Natural killer cell (primary cell): ENCODE measurements around the gene FBXL3. TPM values are rescaled to one million over a fixed set of nuclear protein-coding genes. Genes with fewer than 3 reads are reported as not detected.
"Not testable (repeated sequence)": the region's sequence is repeated elsewhere in the genome, so short reads cannot be mapped to it uniquely, and the experiment has no call there.

Experiments
- ATAC-seq, 3 donors: fragments of 150-1000 bp in 2 of 3; fragments of 200-7000 bp in 1 of 3; cut with Tn5 transposase; 1 replicate in 1 of 3; 2 replicates in 2 of 3; pipeline ENCODE4 v1.10.0; 2021; ENCODE audit warnings: mild to moderate bottlenecking in 2 of 3, moderate library complexity in 2 of 3
- DNase-seq, 2 donors: peaks; one replicate each; pipeline versions ENCODE4 v3.0.0 to v3.0.0-alpha.2; 2013 to 2021; ENCODE audit warnings: mixed read lengths in 1 of 2
- H3K27ac ChIP-seq: one replicate; pipeline ENCODE4 v1.5.1; 2013; ENCODE audit warnings: mild to moderate bottlenecking, low read length
- H3K27me3 ChIP-seq: one replicate; pipeline ENCODE4 v1.6.1; 2013; ENCODE audit warnings: low read length; ENCODE audit not compliant: control insufficient read depth, insufficient read depth
- H3K36me3 ChIP-seq: one replicate; pipeline ENCODE4 v1.6.1; 2013; ENCODE audit warnings: low read length; ENCODE audit not compliant: control insufficient read depth, insufficient read depth
- H3K4me1 ChIP-seq: one replicate; pipeline ENCODE4 v1.6.1; 2013; ENCODE audit warnings: low read length; ENCODE audit not compliant: control insufficient read depth, insufficient read depth
- H3K4me3 ChIP-seq: one replicate; pipeline ENCODE4 v1.5.1; 2013; ENCODE audit warnings: low read length
- H3K9me3 ChIP-seq: one replicate; pipeline ENCODE4 v1.6.1; 2013; ENCODE audit warnings: low read length; ENCODE audit not compliant: control insufficient read depth, insufficient read depth
- H3K27ac Mint-ChIP-seq, 2 donors: one replicate each; pipeline ENCODE4 v1.8.0; 2022; ENCODE audit warnings: mild to moderate bottlenecking in 2 of 2, mixed read lengths in 2 of 2, moderate library complexity in 1 of 2
- H3K27me3 Mint-ChIP-seq, 2 donors: one replicate each; pipeline ENCODE4 v1.8.0; 2022; ENCODE audit warnings: low read depth in 2 of 2, mixed read lengths in 2 of 2
- H3K36me3 Mint-ChIP-seq: one replicate; pipeline ENCODE4 v1.8.0; 2022; ENCODE audit warnings: mixed read lengths
- H3K4me1 Mint-ChIP-seq, 2 donors: one replicate each; pipeline ENCODE4 v1.8.0; 2022; ENCODE audit warnings: mixed read lengths in 2 of 2
- H3K4me3 Mint-ChIP-seq: one replicate; pipeline ENCODE4 v1.8.0; 2022; ENCODE audit warnings: mild to moderate bottlenecking, moderate library complexity, mixed read lengths
- H3K9me3 Mint-ChIP-seq, 2 donors: one replicate each; pipeline ENCODE4 v1.8.0; 2022; ENCODE audit warnings: mixed read lengths in 2 of 2
- WGBS: methylation state at CpG from one replicate; pipeline ENCODE4 v1.1.7; 2013; ENCODE audit warnings: missing lambda C conversion rate; ENCODE audit not compliant: insufficient coverage; 5-methylcytosine and 5-hydroxymethylcytosine counted together
- intact Hi-C: fragments of 100-400 bp; cut with micrococcal nuclease; formaldehyde crosslinking; loops from one replicate; pipeline ENCODE4 v1.14.2; 2022
- total RNA-seq, 4 donors: library from RNA; stranded (reverse); fragments of 120-200 nt in 1 of 4; gene quantifications; one replicate each; pipeline versions ENCODE4 v1.2.3 to v1.2.4, GENCODE V29; 2013 to 2022
- TF ChIP-seq, protein P1 (sequence below): fragments of 200-600 bp; IDR thresholded peaks from one replicate; pipeline ENCODE4 v1.8.0; 2022; ENCODE audit warnings: antibody characterized with exemption

The FBXL3 gene
- total RNA-seq, 3 donors from 2014 or later (not counting 1 experiment from before 2014, with no cell fraction given), result 57.1 to 61.9 (median 58.0) TPM

DNA sequence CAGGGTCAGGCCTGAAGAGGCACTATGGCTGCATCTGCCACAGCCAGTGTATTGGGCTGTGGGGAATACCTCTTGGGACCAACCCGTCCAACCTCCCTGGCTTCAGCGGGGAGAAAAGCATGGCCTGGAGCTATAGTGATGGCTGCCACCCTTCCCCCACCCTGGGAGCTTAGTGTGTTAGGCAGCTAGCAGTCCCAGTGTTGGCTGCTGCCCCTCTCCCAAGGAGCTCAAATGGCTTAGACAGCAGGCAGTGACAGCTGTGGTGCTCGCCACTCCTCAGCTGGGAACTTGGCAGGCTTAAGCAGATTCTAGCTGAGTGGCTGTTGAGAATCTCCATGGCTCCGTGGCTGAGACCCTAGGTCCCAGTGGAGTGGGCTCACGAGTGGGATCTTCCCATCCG is 58.9 kb downstream of the FBXL3 start:
- intact Hi-C loops, result no loop called here
- Mint-ChIP-seq H3K27me3 (peaks cover 55 to 60% of the 10 kb centered on the region in 2 donors), H3K4me3 (no peak overlapping the region), H3K4me1 (peaks cover 0 to 8% of the 10 kb centered on the region in 2 donors), H3K36me3 (no peaks in the 10 kb centered on the region), H3K9me3 (no peaks in the 10 kb centered on the region), H3K27ac (no peak overlapping the region)
- DNase-seq, result no peak
- peaks cover 8% of the 10 kb centered on the region for H3K27me3 ChIP-seq
- no peaks in the 10 kb centered on the region for H3K4me1 ChIP-seq
- no peak for ATAC-seq
- WGBS, result 88% methylated on average over 6 of the region's 6 CpGs
- TF ChIP-seq, protein P1, sequence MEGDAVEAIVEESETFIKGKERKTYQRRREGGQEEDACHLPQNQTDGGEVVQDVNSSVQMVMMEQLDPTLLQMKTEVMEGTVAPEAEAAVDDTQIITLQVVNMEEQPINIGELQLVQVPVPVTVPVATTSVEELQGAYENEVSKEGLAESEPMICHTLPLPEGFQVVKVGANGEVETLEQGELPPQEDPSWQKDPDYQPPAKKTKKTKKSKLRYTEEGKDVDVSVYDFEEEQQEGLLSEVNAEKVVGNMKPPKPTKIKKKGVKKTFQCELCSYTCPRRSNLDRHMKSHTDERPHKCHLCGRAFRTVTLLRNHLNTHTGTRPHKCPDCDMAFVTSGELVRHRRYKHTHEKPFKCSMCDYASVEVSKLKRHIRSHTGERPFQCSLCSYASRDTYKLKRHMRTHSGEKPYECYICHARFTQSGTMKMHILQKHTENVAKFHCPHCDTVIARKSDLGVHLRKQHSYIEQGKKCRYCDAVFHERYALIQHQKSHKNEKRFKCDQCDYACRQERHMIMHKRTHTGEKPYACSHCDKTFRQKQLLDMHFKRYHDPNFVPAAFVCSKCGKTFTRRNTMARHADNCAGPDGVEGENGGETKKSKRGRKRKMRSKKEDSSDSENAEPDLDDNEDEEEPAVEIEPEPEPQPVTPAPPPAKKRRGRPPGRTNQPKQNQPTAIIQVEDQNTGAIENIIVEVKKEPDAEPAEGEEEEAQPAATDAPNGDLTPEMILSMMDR, result no peak
- H3K27ac ChIP-seq, result no peak overlapping the region
- H3K9me3 ChIP-seq, result no peaks in the 10 kb centered on the region
- H3K36me3 ChIP-seq, result no peaks in the 10 kb centered on the region
- H3K4me3 ChIP-seq, result no peak overlapping the region

DNA sequence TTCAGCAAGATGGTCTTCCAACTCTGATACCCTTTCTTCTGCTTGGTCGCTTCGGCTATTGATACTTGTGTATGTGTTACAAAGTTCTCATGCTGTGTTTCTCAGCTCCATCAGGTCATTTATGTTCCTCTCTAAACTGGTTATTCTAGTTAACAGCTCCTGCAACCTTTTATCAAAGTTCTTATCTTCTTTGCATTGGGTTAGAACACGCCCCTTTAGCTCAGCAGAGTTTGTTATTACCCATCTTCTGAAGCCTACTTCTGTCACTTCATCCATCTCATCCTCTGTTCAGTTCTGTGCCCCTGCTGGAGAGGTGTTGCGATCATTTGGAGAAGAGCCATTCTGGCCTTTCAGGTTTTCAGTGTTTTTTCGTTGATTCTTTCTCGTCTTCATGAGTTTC is 59.9 kb downstream of the FBXL3 start:
- Mint-ChIP-seq H3K9me3 (no peaks in the 10 kb centered on the region), H3K27ac (no peak overlapping the region), H3K4me1 (peaks cover 0 to 1% of the 10 kb centered on the region in 2 donors), H3K27me3 (peaks cover 49 to 56% of the 10 kb centered on the region in 2 donors), H3K36me3 (no peaks in the 10 kb centered on the region), H3K4me3 (no peak overlapping the region)
- Histone ChIP-seq H3K27ac (no peak overlapping the region), H3K9me3 (no peaks in the 10 kb centered on the region), H3K27me3 (peaks cover 8% of the 10 kb centered on the region), H3K36me3 (no peaks in the 10 kb centered on the region), H3K4me1 (no peaks in the 10 kb centered on the region), H3K4me3 (no peak overlapping the region)
- 89% methylated on average over 6 of the region's 6 CpGs for WGBS
- intact Hi-C loops, result no loop called here
- TF ChIP-seq, protein P1, result no peak
- DNase-seq (no peak), ATAC-seq (no peak)

DNA sequence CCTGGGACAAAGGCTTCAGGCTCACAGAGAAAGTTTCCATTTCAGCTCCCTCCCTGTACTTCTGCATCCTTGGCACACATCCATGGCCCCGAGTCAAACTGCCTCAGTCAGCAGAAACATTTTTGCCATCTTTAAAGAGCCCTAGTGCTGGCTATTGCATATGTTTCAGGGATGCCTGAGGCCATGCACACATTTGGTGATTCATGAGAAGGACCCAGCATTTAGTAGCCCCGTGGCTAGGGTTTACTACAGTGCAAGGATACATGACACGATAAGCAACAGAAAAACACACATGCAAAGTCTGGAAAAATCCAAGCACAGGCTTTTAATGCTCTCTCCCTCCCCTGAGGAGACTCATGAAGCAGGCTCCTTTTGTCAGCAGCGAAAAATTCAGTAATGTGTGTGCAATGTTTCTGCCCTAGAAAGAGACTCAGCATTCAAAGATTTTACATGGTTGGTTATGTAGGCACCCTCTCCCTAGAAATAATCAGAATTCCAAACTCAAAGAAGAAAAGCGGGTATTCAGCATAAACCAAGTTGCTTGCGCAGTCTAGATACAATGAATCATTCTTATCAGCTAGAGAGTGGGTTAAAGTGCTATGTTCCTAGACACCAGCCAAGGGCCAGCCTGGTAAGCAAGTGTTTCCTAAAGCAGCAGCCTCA is 61.1 kb downstream of the FBXL3 start:
- peaks cover 4% of the 10 kb centered on the region for H3K27me3 ChIP-seq

DNA sequence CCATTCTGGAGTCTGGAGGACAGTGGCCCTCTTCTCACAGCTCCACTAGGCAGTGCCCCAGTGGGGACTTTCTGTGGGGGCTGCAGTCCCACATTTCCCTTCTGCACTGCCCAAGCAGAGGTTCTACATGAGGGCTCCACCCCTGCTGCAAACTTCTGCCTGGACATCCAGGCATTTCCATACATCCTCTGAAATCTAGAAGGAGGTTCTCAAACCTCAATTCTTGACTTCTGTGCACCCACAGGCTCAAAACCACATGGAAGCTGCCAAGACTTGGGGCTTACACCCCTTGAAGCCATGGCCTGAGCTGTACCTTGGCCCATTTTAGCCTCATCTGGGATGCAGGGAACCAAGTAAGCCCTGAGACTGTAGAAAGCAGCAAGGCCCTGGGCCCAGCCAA is 67.2 kb downstream of the FBXL3 start:
- H3K9me3 ChIP-seq, result peaks cover 11% of the 10 kb centered on the region
- DNase-seq, intact Hi-C loops, ATAC-seq, H3K4me1 Mint-ChIP-seq, H3K36me3 ChIP-seq, H3K9me3 Mint-ChIP-seq, H3K27me3 ChIP-seq, H3K4me1 ChIP-seq, H3K27ac ChIP-seq, H3K27ac Mint-ChIP-seq, H3K4me3 Mint-ChIP-seq, H3K4me3 ChIP-seq: not testable (repeated sequence)
- Mint-ChIP-seq H3K36me3 (peaks cover 13% of the 10 kb centered on the region), H3K27me3 (peaks cover 10 to 24% of the 10 kb centered on the region in 2 donors)

More for the DNA sequence above, 61.1 kb downstream of the FBXL3 start:
- Histone ChIP-seq H3K9me3 (no peaks in the 10 kb centered on the region), H3K4me1 (no peaks in the 10 kb centered on the region), H3K36me3 (no peaks in the 10 kb centered on the region), H3K4me3 (no peak overlapping the region), H3K27ac (no peak overlapping the region)
- no peaks in the 10 kb centered on the region for H3K9me3 Mint-ChIP-seq
- no peak overlapping the region for H3K4me3 Mint-ChIP-seq
- no peaks in the 10 kb centered on the region for H3K4me1 Mint-ChIP-seq
- WGBS, result 74% methylated on average over 5 of the region's 6 CpGs
- intact Hi-C loops, result no loop called here
- TF ChIP-seq, protein P1, result no peak
- no peak overlapping the region for H3K27ac Mint-ChIP-seq
- ATAC-seq (no peak), DNase-seq (no peak)
- H3K27me3 Mint-ChIP-seq, result peaks cover 40 to 45% of the 10 kb centered on the region in 2 donors
- H3K36me3 Mint-ChIP-seq, result peaks cover 2% of the 10 kb centered on the region
